Transverse colon (tissue), 4 donors: ENCODE data around the gene NAGLU.

Experiments used
- CTCF ChIP-seq, 5 experiments: fragments of 200-600 bp in 3 of 5; fragments of 450-650 bp in 2 of 5; sonication (generic) in 3 of 5; IDR thresholded peaks; 1 replicate in 2 of 5; 2 replicates in 3 of 5; pipeline ENCODE4 v1.5.1; 2016 to 2017; ENCODE audit warnings: antibody characterized with exemption in 5 of 5, inconsistent platforms in 3 of 5, mild to moderate bottlenecking in 2 of 5, moderate library complexity in 1 of 5
- EP300 ChIP-seq: sonication (generic); formaldehyde crosslinking; IDR thresholded peaks from one replicate; pipeline ENCODE4 v1.6.1; 2017; ENCODE audit warnings: antibody characterized with exemption, low read depth
- POLR2A ChIP-seq: fragments of 450-650 bp; IDR thresholded peaks from one replicate; pipeline ENCODE4 v1.6.1; 2016; ENCODE audit warnings: antibody characterized with exemption, mild to moderate bottlenecking, moderate library complexity
- POLR2AphosphoS5 ChIP-seq, 3 donors: sonication (generic); formaldehyde crosslinking; IDR thresholded peaks; one replicate each; pipeline ENCODE4 v1.6.1; 2016; ENCODE audit warnings: antibody characterized with exemption in 3 of 3

- TF ChIP-seq POLR2A, result peak; percentile 79
- no peak for TF ChIP-seq EP300
- TF ChIP-seq CTCF (IDR thresholded peaks at IDR 0.05), result no peak
- peak; percentile 79 to 94 (median 92) for TF ChIP-seq POLR2AphosphoS5 (IDR thresholded peaks at IDR 0.05)
These were observed 25.9 kb downstream of the NAGLU start, which contains the start of gene COASY for GRCh38 chr17:42561897-42562387.
